Measurements from ENCODE around the gene ASCL5.

ASCL5 gene

DNA sequence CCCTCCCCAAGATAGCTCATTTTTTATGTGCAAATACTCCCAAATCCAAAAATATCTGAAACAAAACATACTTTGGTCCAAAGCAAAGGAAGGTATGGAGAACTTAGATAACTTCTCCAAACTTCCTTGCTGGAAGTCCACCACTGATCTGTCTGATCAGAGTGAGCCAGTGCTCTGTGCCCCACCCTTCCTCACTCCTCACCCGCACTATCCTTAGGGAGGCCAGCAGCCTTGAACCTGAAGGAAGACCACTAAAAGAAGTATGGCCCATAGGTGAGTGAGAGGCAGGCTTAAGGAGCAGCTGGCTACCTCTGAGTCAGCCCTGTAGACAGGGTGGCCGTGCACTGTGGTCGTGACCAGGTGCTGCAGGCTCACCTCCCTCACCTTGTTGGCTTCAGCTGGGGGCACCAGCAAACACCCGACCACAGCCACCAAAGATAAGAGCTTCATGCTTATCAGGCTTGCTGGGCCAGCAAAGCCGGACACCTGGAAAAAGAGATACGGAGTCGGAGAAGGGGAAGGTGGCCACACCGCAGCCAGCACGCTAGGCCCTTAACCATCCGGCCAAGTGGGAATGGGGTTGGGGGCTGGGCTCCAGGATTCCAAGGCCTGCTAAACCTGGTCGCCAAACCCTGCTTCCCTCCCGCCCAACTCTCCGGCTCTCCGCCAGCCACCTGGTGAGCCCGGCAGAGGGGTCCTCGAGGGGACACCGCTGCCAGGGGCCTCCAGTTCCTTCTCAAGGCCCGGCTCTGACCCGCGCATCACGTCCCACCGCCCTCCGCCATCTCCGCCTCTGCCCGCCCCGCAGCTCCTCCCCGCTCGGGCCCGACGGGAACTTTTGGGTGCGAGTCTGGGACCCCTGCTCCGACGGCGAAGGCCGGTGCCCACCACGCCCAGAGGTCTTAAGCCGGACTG, 26.7 kb upstream of the ASCL5 start:
- peak; percentile 59 to 69 for DNase-seq

DNA sequence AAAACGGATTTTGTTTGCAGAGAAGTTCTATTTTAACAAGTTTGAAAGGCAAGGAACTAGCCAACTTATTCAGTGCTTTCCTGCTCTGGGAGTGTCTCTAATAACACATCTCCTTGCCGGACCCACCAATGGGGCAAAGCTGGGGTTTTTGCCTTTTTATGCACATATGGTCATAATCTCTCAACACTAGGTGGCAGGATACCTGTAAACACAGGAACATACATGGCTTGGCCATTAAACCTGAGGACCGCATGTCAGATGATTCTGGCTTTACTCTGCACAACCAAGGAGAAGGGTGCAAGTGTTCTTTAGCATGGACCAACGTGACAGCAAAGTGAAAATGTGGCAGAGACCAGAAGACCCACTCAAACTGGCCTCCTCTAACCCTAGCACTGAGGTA, 22.4 kb upstream of the ASCL5 start:
- DNase-seq = peak; percentile 45 to 57

DNA sequence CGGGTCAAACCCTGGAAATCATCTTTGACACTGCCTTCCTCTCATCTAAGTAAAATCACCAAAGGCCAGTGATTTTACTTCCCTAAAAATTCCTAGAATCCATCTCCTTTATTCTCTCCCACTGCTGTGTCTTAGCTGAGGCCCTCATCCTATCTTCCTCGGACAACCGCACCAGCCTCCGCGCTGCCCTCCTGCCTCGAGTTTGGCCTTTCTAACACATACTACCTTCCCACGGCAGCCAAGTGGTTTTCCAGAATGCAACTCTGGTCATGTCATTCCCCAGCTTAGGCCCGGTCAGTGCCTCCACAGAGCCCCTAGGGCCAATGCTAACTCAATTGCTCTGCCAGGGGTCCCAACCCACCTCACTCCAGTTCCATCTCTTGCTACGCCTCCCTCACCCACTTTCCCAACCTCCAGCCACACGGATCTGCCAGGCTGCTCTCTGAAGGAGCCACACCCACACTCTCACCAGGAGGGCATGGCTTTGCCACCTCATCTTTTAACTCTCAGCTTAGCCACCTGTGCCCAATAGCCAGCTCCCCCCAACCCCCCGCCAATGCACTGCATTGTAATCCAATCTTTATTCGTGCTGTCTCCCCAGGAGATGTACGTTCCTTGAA, 20.5 kb upstream of the ASCL5 start:
- no peak for DNase-seq

DNA sequence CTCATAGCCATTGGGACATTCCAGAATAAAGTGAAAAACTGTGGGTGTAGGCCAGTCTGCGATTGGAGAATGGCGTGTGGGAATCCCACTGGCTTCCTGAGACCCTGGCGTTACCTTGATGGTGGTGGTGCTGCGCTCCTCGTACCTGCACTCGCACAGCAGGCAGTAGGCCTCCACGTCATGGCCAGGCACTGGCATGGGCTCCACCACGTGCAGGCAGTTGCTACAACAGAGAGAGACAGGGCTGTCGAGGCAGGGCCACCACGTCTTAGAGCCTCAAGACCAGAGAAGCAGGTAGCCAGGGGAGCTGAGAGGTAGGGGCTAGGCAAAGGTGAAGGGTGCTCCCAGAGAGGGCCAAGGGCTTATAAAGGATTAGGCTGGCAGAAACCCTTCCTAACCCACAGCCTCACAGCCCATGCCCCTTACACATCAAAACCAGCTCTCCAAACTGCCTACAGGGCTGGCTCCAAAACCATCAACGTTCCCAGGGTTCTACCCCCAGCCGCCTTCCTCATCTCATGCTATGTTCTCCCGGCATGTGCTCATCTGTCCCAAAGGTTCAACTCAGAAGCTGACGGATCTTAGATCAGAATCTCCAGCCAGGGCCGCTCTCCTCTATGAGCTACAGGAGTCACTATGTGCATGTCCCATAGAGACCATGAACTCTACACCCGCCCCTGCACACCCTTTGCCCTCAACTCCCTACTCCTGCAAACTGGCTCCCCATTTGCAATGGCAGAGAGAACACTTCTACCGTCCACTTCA, 19.8 kb upstream of the ASCL5 start:
- no peak for DNase-seq

DNA sequence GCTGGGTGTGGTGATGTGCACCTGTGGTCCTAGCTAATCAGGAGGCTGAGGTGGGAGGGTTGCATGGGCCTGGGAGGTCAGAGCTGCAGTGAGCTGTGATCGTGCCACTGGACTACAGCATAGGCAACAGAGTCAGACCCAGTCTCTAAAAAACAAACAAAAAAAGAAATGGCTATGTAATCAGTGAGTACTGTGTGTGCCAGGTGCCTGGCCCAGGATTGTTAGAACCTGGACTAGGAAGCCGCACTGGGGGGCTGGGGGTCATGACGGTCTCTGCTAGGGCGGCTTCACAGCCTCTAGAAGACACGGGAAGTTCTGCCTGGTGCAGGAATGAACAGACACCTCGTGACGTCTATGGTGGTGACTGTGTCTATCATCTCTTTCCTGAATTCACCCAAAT, 18.8 kb upstream of the ASCL5 start:
- DNase-seq = no peak

DNA sequence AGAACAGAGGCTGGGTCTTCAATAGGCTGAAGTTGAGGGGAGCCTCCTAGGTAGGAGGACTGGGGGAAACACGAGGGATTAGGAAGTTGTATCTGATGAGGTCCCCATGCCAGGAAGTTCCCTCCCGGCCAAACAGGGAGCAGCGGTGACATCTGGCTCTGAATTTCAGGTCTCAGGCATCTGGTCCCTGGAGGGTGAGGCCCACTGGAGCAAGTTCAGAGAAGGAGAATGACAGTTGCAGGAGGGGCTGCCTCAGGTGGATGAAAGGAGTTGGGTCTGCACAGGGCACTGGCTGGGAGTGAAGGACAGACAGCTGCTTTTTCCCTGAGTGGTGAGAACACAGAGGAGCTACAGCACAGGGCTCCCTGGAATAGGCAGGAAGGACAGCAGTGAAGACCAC, 18.1 kb upstream of the ASCL5 start:
- DNase-seq = no peak

DNA sequence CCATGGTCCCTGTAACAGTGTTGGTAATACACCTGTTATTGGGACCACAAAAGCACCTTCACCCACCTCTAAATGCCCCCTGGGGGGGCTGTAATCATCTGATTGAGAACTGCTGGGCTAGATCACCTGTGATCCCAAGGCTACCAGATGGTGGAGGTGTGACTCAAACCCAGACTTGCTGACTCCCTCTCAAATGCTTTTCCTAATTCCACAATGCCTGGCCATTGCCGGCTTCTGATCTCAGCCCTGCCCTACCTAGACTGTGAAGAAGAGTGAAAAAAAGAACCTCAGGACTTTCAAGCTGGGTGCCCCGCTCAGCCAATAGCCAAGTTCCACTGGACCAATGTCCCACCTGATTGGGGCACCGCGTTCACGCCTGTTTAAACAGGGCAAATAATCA, 17.7 kb upstream of the ASCL5 start:
- DNase-seq = no peak

DNA sequence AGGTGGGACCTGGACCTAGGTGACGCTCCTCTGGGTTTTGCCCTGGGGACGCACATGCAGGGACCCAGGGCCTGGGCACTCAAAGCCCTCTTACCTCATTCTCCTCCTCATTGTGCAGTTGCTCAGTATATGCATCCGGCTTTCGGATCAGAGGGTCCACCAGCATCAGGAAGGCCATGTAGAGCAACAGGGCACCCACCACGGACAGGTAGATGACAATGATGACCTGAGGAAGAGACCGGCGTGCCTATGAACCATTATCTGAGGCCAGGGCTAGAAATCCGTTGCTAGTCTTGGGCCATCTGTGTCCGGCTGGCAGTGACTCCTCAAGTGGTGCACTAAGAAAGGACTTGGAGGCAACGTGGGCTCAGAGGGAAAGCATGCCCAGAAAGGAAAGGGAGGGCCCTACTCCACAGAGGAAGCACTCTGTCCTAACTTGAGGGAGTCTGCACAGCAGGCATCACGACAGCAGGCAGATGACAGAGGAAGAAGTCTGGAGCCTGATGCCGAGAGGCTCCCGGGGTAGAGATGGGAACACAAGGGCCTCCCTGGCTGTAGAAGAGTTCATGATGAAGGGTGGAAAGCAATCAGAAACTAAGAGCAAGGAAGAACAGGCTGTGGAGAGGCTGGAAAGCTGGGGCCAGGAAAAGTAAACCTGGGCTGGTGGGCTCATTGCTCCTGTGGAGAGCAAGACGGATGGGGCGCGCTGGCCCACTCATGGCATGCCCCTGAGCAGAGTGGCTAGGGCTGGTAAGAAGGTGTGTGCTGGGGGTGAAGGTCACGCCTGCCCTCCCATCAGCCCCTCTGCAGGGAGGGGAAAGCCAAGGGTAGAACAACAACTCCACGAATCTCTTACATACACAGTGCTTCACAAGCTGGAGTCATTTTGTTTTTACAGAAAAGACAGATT, 17.0 kb upstream of the ASCL5 start:
- no peak for DNase-seq

DNA sequence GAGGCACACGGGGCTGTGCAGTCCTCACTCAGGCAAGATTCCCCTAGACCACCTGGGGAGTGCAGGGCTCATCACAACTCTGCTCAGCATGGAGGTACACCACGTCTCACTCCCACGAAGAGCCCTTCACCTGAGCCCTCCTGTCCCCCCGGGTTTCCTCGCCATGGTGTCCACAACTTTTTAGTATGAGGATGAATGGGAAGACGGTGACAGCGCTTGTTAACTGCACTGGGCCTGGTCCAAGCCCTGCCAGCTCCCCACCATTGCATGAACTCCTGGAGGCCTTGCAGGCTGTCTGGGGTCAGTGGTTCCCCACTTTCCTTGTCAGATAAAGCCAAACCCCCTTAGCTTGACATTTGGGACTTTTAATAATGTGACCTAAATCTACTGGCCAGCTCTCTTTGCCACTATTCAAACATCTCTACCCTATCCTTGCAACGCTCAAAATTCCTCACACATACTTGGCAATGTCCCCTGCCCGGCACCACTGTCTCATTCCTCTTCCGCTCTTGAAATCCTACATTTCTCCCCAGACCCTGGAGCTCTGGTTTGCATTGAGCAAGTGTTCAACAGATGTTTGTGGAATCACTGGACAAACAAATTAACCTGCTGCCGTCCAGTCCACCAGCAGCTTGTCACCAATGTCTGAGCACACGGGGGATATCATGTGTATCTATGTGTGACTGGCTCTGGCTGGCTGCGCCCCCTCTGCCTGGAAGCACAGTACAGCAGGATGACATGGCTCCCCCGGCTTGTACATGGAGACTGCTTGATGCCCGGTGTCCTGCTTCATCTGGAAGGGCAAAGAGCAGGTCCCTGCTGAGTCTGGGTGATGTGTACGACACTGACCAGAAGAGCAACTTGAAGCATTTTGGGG, 16.1 kb upstream of the ASCL5 start:
- no peak for DNase-seq

DNA sequence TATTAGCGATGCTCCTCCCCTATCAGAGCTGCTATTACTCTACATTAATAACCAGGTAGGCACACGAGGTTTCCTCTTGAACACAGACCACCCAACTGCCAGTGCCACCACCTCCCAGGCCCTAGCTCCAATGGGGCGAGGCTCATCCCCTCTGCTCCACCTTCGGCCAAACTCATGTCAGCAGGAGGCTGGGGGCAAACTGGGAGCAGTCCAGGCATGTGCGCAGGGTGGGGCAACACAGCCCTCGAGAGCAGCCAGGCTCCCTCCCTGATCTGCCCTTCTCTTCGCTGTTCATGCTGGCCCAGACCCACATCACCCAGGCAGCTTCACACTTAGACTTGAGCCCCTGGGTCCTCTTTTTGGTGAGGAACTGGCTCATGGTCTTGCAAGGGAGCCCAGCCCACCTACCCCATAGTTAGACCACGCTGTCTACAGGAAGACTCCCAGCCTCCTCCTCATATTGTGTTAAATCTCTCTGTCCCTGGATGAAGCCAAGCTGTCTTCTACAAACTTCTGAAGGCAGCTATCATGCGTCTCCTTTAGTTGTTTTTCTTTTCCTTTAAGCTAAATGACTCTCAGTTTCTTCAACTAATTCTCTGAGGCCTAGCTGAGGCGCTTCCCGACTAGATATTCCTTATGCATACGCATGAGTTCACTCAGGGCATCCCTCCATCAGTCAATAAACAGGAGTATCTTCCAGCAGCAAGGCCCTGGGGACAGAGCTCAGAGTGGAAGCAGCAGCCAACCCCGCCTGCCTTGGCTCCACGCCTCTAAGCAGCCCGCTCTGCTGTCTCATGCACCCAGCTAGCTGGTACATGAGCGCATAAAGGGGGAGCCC, 15.2 kb upstream of the ASCL5 start:
- no peak for DNase-seq

DNA sequence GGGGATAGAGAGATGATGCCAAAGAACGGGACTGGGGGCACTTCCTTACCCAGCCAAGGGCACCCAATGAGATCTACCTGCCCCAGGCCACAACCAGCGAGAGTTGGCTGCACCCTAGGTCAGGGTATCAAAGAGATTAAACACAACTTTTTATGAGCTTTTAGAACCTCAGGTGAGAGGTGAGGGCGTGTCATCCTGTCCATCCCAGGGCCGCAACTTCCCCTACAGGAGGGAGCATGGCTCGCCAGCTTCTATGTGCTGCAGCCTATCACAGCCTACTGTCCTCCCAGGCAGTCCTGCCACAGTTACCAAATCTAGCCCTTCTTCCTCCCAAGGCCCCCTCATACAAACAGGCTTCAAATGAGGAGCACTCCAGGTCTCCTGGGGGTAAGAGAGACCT, 14.4 kb upstream of the ASCL5 start:
- no peak for DNase-seq

DNA sequence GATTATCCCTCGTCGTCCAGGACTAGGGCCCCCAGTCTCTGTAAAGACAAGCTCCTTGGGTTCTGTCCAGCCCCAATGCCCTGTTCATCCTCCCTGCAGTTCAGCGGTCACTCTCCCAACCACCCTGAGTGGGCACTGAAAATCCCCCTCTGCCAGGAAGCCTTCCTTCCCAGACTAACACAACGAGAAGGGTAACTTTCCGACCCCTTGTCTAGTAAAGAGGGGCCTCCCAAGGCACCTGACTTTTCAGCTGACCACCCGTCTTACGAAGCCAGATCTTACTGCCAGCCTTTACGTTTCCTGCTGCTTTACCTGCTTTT, 13.9 kb upstream of the ASCL5 start:
- DNase-seq = no peak

DNA sequence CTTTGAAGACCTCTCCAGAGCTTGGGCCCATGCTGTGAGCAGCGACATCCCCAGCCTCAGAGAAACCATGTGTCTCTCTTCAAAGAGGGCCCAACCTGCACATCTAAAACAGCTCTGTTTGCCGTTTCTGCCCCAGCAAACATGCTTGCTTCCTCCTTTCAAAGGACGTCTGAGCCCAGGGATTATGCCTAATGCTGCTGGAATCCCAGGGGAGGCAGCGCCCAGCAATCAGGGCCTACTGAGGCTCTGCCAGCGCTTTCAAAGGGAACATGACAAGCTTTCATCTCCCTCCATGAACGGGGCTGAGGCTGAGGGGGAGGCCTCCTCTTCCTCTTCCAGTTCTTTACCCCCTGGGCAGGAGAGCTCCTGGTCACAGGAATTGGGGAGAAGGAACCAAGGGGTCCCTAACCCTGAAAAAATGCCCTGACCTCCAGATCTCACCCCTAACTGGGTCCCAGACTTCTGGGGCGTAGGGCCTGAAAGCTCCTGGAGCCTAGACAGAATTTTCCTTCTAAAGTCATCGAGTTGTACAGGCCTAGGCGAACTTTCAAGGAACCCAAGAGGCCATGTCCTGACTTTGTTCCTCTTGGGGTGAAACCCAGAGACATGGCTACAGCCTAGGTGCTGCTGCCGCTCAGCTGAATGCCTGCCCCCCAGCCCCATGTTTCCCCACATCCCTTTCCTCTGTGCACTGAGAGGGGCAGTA, 13.4 kb upstream of the ASCL5 start:
- DNase-seq = no peak

DNA sequence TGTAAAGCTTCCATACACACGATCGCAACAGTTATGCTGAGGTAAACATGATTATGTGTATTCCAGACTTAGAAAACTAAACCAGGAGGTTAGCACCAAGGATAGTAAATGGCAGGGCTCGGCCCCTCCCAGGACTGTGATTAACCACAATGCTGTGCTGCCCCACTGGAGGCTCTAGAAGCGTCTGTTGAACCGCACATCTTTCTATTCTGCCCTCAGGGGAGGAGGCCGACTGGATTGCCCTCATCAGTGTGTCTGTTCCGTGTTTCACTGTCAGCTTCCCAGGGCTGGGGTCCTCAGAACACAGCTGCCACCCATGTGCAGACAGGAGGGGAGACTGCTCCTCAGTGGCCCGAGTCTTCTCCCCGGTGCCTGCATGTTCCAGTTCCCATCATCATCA, 12.8 kb upstream of the ASCL5 start:
- DNase-seq = no peak

DNA sequence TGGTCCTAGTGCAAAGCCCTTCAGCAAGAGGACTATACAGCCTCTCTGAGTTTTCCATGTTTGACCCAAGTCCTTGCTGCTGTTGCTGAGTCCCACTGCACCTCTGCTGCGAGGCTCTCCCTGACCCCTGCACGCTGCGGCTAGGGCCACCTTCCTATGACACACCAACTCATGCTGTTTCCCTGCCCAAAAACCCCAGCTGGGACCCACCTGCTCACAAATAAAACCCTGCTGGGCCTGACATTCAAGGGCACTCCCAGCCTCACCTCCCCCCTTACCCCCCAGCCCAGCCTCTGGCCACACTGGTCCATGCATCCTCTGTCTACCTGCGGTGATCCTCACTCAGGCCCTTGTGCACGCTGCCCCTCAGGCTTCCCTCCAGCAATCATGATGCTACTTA, 12.3 kb upstream of the ASCL5 start:
- DNase-seq = no peak

DNA sequence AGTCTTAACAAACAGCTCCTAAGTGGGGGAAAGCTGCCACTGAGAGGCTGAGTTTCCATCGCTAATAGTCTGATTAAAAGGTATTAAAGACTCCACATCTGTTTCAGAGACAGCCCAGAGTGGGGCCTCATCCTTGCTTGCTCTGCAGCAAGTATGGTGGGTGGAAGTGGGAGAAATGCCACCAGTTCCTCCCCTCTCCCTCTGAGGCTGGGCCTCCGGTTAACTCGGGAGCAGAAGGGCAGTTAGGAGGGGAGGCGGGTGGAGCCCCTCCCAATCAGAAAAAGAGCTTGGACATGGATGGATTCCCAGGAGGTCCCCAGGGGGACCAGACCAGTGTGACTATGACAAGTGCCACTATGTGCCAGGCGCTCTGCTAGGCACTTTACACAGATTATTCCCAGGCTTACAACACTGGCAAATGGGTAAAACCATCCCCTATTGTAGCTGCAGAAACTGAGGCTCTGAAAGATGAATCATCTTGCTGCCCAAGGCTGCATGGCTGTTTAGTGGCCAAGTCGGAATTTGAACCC, 11.4 kb upstream of the ASCL5 start:
- DNase-seq = no peak

DNA sequence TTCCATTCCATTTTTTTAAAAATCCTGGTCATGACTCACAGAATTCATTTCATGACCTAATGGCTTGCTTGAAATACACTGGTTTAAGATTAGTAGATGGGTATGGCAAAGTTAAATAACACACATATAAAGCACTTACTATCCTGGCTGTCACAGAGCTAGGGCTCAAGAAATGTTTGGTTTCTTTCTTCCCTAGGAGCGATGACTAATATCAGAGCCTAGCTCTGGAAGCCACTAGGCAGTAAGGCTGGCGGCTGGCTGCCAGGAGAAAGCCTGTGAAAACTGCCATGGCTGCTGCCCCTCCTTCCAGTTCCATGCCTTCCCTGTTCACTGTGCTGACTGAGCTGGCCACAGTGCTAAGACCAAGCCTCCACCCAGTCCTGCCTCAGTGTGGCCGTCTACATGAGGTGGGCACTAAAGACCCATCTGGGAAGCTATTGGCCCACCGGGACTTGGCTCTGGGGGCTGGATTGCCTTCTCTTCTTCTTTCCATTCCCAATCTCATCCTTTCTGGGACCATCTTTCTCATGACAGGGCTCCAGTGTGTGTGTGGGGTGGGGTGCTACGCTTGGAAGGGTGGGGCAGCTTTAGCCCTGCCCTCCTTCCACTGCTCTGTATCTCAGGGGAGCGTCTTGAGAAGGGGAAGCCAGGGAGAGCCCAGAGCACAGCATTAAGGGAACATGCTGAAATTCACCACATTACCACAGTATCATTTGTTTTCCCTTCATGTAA, 10.8 kb upstream of the ASCL5 start:
- DNase-seq = no peak

DNA sequence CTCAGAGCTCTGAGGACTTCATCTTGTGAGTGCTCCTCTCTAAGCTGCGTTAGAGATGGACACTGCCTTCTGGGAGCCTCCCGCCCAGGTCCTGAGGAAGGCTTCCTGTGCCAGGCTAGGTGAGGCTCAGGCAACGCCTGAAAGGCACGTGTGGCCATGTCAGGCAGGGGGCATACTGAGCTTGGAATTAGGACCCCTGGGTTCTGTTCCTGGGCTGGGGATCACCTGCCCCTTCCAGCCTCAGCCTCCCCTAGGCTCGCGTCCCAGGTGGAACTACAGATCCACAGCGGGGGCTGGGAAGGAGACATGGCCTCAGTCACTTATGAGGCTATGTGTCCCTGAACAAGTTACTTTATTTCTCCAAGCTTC, 10.0 kb upstream of the ASCL5 start:
- no peak for DNase-seq

DNA sequence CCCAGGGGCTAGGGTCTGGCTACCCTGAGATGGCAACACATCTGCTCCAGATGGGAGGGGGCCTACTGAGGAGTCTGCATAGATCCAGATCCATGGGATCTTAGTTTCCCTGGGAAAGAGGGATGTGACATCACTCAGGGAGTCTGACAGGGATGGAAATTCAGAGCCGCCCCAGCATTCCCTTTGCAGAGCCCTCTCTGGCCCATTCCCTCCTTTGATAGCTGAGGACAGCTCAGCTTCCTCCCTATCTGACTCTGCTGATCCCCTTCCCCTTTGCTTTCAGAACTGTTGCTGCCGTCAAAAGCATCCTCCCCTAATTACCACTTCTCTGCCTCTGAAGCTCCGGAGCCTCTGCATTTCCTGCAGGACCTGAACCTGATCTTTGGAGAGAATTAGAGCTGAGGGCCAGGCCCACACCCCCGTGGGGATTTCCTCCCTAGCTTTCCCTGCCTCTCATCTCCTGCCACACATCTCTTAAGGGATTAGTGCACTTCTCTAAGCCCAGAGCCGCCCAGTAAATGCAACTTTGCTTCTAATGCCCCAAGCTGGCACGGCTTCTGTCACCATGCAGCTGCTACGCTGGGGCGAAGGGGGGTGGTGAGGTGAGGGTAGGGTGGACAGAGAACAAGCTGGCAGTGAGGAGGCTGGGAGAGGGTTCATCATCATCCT, 9.5 kb upstream of the ASCL5 start:
- no peak for DNase-seq

Measured in NCI-H2081 (cell line).